Measurements from ENCODE around the gene AUTS2. TPM values are rescaled to one million over a fixed set of nuclear protein-coding genes. Genes with fewer than 3 reads are reported as not detected.

The AUTS2 gene
- total and polyA plus RNA-seq, 9 of the 15 experiments (the other 6 are each of a cell fraction or from before 2014, with no cell fraction given), result 0.58 TPM; not detected in 8

DNA sequence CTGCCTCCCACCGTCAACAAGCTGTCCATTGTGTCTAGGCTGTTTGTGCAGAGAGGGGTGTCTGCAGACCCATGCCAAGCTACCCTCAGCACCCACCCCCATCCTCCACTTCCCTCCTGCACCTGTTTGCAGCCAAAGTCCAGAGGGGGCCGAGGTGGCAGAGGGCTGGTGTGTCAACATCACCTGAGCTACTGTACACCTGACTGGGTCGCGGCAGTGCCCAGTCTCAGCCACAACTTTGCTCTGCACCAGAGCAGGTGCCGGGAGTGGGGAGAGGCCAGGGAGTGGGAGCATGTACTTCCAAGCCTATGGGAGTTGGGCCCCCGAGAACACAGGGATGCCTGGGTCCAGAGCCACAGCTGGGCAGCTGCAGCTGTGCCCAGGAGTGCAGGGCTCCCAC, 93.1 kb downstream of the AUTS2 start (continued):
- TF ChIP-seq ZNF212 (CRISPR knock-in tag; IDR thresholded peaks at IDR 0.05) (no peak), CBFB (CRISPR knock-in tag; IDR thresholded peaks at IDR 0.05) (no peak), NEUROD1 (IDR thresholded peaks at IDR 0.05; ENCODE audit: borderline replicate concordance, low read depth, low read length, partially characterized antibody) (no peak), KDM1A (IDR thresholded peaks at IDR 0.05) (no peak), RFX7 (CRISPR knock-in tag; IDR thresholded peaks at IDR 0.05) (no peak), CBX3 (IDR thresholded peaks at IDR 0.05; ENCODE audit: borderline replicate concordance in 1 of 2, low read length in 2 of 2) (no peak)
- TF ChIP-seq, protein P1, sequence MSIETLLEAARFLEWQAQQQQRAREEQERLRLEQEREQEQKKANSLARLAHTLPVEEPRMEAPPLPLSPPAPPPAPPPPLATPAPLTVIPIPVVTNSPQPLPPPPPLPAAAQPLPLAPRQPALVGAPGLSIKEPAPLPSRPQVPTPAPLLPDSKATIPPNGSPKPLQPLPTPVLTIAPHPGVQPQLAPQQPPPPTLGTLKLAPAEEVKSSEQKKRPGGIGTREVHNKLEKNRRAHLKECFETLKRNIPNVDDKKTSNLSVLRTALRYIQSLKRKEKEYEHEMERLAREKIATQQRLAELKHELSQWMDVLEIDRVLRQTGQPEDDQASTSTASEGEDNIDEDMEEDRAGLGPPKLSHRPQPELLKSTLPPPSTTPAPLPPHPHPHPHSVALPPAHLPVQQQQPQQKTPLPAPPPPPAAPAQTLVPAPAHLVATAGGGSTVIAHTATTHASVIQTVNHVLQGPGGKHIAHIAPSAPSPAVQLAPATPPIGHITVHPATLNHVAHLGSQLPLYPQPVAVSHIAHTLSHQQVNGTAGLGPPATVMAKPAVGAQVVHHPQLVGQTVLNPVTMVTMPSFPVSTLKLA (conservative IDR thresholded peaks at IDR 0.05), result no peak
- TF ChIP-seq, protein P2, sequence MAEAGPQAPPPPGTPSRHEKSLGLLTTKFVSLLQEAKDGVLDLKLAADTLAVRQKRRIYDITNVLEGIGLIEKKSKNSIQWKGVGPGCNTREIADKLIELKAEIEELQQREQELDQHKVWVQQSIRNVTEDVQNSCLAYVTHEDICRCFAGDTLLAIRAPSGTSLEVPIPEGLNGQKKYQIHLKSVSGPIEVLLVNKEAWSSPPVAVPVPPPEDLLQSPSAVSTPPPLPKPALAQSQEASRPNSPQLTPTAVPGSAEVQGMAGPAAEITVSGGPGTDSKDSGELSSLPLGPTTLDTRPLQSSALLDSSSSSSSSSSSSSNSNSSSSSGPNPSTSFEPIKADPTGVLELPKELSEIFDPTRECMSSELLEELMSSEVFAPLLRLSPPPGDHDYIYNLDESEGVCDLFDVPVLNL (CRISPR knock-in tag; IDR thresholded peaks at IDR 0.05; ENCODE audit: low read depth), result no peak
- TF ChIP-seq, protein P3, sequence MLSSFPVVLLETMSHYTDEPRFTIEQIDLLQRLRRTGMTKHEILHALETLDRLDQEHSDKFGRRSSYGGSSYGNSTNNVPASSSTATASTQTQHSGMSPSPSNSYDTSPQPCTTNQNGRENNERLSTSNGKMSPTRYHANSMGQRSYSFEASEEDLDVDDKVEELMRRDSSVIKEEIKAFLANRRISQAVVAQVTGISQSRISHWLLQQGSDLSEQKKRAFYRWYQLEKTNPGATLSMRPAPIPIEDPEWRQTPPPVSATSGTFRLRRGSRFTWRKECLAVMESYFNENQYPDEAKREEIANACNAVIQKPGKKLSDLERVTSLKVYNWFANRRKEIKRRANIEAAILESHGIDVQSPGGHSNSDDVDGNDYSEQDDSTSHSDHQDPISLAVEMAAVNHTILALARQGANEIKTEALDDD (IDR thresholded peaks at IDR 0.05), result no peak
